HG03066 (cell line): ENCODE results near the gene ADAMTS19.

Source experiments
- ATAC-seq: cut with Tn5 transposase; IDR thresholded peaks from one replicate; pipeline ENCODE4 v1.9.1; 2021; ENCODE audit warnings: low read depth; ENCODE audit not compliant: unreplicated experiment

Gene ADAMTS19

GRCh38 chr5:129461711-129462332 is 1.7 kb downstream of the ADAMTS19 start:
- ATAC-seq = no peak

DNA sequence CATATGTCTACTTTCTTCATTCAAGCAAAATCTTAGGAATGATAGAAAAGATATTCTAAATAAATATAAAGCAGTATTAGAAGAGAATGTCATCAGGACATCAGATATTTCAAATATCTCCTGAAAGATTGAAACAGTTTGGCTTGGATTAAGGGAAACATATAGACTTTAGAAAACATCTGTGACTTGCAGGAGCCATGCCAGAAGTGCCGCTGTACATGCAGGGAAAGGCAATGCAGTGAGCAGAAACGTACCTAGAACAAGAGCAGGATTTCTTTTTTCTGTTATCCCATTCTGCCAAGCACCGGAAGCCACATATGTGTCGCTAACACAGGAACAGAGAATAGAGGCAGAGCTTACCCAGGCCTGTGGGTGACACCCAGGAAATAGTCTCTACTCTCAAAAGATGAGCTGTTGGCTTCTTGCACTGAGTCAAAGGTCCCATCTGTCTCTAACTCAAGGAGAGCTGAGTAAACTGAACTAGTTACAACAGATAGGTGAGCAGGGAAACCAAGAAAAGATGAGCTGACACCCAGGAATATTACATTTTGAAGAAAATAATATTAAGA is 5.8 kb downstream of the ADAMTS19 start:
- ATAC-seq = no peak

DNA sequence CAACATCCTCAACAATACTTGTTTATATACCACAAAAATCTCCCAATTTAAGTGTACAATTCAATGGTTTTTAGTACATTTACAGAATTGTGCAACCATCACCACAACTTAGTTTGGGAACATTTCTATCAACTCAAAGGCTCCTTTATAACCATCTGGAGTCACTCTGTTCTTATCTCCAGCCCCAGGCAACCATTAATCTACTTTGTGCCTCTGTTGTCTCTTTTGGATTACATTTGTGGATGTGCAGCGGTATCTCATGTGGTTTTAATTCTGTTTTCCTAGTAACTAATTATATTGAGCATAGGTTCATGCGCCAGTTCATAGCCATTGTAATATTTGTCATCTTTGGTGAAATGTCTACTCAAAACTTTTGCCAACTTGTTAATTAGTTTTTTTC is 14.4 kb downstream of the ADAMTS19 start:
- no peak for ATAC-seq

DNA sequence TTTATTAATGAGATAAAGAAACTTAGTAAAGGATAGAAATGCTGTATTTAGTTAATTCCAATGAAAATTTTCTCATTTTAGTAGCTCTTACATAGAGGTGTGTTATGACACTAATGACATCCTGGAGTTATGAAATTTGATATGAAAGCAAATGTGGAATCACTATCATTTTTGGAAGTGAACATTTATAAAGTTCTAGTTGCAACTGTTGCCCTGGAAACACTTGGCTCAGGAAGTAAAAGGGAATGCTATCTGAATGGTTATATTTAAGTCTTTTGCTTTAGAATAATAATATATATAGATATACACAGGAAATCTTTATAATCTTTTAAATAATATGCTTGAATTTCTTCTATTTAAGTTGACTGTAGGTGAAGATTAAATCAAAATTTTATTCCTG is 16.7 kb downstream of the ADAMTS19 start:
- ATAC-seq = no peak

DNA sequence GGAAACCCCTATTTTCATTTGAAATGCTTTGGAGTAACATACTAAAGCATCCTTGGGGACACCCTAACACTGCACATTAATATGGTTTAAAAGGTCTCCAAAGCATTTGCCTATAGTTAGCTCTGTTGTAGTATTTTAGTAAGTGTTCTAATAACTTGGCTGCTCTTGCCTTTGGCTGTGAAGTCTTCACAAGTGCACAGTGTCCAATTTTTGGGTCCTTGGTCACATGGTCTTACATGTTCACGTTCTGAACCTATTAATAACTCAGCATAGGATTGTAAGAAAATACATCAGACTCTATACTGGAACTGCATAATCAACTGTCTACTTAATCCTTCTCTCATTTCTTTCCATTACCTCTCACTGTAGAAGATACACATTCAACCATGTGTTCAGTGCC is 17.4 kb downstream of the ADAMTS19 start:
- ATAC-seq = no peak

DNA sequence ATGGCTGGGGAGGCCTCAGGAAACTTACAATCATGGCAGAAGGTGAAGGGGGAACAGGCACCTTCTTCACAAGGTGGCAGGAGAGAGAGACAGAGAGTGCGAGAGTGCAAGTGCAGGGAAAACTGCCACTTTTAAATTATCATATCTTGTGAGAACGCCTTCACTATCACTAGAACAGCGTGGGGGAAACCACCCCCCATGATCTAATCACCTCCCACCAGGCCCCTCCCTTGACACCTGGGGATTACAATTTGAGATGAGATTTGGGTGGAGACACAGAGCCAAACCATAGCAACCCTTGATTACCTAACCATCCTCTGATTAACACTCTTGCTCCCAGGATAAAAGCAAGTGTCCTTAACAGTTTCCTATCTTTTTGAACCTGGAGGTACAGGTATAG is 21.1 kb downstream of the ADAMTS19 start:
- ATAC-seq = no peak

DNA sequence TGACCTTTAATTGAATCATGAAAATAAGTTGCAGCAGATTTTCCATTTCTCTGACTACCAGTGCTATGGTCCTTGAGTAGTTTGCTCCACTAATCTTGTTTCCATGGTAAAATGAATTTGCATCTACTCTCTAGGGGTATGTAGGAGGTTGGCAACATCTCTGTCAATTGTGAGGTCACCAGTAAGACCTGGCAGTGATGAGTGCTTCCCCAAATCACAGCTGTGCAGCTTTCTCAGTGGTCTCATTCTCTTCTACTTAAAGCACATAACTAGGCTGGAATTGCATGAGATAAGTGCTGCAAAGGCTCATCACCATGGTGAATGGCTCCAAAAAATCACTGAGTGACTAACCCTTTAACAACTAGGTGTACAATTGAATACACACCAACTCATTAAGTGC is 36.3 kb downstream of the ADAMTS19 start:
- ATAC-seq = no peak

GRCh38 chr5:129496864-129497595 is 36.9 kb downstream of the ADAMTS19 start:
- no peak for ATAC-seq

- ATAC-seq = no peak
Measured at GRCh38 chr5:129499208-129499852, 39.2 kb downstream of the ADAMTS19 start.

GRCh38 chr5:129500101-129500500 is 40.0 kb downstream of the ADAMTS19 start:
- ATAC-seq = no peak

- ATAC-seq = no peak
Measured at GRCh38 chr5:129506086-129506485, 46.0 kb downstream of the ADAMTS19 start.

DNA sequence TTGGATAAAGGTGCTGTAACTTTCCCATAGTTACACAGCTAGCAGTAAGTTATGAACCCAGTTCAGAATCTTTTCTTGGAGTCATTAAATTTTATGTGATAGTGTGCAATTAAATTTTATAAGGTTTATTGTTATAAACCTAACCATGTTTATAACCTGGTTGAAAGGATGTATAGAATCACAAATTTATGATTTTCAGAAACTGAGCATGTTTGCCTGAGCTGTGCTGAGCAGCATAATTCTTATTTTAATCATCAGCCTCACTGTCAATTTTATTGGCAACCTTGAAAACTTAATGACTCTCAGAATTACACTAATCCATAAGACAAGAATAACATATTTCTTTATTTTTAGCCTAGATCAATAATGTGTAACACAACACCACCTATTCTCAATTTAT is 46.9 kb downstream of the ADAMTS19 start:
- no peak for ATAC-seq

GRCh38 chr5:129507527-129507926 is 47.4 kb downstream of the ADAMTS19 start:
- no peak for ATAC-seq

DNA sequence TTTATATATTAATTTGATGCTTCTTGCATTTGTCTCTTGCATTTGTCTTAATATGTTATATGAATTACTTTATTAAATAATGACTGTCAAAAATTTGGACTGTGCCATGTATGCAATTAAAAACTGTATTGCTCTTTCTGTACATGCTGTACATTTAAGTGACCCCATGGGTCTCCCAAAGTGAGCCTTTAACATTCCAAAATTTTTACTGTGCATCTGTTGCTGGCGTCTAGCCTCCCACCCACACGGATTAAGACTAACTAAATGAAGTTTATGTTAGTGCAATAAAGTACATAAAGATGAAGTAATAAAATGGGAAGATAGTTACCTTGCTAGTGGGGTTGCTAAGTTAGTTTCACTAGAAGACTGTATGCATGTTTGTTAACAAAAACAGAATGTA is 48.5 kb downstream of the ADAMTS19 start:
- no peak for ATAC-seq

DNA sequence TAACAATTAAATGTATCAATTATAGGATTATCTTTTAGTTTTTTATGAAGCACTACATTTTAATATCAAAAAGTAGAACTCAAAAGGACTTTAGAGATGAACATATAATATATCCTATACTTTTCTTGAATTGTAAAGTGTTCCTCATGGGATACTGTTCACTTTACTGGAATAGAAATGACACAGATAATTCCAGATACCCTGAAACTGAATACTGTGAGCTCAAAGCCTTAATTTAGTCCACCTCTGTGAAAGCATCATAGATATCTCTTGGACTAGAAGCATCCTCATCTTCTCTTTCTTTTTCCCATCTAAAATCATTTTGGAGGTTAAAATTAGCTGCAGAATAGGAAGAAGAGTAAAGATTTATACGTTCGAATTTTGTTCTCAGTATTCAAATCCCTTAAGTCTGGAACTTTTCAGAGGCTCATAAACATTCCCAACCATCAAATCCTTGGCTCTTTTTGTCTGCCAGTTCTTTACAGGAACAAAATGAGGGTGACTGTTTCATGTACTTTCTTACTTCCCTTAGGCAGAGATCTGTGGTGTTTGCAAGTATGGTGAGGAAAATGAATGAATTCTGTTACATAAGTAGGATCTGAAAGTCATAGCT is 49.4 kb downstream of the ADAMTS19 start:
- no peak for ATAC-seq

DNA sequence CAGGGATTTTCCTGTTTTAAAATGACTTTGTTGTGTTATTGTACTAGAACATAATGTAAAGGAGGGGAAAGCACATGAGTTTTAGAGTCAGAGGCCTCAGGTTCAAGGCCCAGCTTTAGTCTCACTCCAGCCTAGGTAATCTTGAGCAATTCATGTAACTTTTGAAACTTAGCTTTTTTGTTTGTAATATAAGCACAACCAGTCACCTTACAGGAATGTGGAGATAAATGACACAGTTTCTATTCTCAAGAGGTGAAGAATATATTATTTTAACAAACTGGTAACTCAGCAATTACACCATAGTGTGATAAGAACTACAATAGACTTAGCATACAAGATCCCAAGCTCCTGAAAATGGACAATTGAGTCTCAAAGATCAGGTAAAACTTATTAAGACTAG is 51.2 kb downstream of the ADAMTS19 start:
- no peak for ATAC-seq

DNA sequence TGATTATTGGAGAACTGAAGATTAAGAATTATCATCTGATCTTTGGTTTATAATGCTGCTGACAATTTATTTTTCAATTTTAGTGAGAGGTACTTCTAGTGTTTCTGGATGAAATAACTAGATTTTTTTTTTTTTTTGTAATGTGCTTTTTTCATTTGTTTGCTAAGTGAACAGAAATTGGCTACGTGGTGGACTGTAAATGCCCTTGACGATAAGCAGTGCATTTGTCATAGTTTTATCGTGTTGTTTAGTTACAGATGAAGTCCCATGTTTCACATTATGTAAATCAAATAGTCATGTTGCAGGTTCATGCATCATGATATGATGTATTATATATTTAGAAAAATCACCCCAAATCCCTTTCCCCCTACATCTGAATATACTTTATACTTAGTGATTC is 81.0 kb downstream of the ADAMTS19 start:
- no peak for ATAC-seq

DNA sequence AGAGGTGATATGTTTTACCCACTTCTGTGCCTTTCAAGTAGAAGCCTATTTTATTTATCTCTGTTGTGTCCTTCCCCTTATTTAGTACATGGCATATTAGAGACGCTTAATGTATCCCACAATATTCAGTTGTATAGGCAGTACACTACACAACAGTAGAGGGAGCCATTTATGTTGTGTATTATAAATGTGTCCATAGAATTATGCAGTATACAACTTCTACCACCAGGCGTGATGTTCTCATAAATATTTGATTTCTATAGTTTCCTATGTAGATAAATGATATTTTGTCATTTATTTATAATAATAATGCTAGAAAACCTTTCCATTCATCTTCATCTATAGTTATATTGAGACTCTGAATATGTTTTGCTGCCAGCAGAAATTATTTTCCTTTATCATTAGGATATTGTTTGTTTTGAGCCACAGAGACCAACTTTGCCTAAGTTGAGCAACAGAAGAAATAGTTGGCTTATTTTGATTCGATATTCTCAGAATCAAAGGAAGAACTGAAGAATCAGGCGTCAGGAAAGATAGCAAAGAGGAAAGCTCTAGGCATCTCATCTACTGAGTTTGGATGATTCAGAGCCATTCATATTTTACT is 81.7 kb downstream of the ADAMTS19 start:
- no peak for ATAC-seq

- ATAC-seq = no peak
Measured at GRCh38 chr5:129547137-129547536, 87.0 kb downstream of the ADAMTS19 start.

DNA sequence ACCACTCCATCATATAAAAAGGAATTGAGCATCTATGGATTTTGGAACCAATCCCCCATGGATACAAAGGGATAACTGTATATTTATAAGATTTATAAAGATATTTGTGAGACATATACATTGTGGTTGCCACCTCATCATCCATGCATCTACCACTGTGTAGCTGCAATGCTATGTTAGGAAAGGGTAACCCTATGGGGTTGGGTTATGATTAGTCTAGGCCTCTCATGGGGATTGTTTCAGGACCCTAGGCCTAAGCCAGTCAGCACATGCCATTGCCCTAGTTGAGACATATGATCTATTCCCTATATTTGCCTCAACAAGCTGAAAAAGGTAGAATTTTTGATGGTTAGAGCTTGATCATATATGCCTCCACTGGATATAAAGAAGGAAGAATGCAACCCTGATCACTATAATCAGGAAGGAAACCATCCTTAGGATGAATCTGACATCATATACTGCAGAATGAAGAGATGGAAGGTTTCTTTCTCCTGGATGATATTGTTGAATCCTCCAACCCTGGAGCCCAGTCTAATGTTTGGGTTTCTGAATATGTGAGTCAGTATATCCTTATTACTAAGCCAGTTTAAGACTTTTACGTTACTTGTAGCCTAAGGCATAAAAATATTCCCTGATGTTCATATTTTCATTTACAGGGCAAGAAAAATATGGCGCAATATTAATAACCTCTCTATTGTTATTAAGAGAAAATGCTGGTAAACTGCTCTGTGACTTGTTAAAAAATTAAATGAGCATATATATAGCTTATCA is 94.2 kb downstream of the ADAMTS19 start:
- ATAC-seq = no peak
